Cardiac muscle cell (in vitro differentiated cells and primary cell): ENCODE measurements around the gene KRTAP5-6. TPM values are rescaled to one million over a fixed set of nuclear protein-coding genes. Genes with fewer than 3 reads are reported as not detected.

Source experiments
- DNase-seq, 2 donors: peaks; one replicate each; pipeline versions ENCODE4 v3.0.0 to v3.0.0-alpha.2; 2010 to 2017; ENCODE audit warnings: low read depth in 1 of 2, low spot score in 1 of 2
- H3K27ac ChIP-seq: fragments of 200-600 bp; sonication (generic); 2 replicates; pipeline ENCODE4 v1.5.1; 2016
- H3K27me3 ChIP-seq: fragments of 200-600 bp; sonication (generic); 2 replicates; pipeline ENCODE4 v1.6.0; 2016; ENCODE audit warnings: control low read depth
- H3K36me3 ChIP-seq: fragments of 200-600 bp; sonication (generic); 2 replicates; pipeline ENCODE4 v1.5.1; 2016; ENCODE audit warnings: control low read depth
- H3K4me1 ChIP-seq: fragments of 200-600 bp; sonication (generic); 2 replicates; pipeline ENCODE4 v1.8.1; 2017; ENCODE audit warnings: low read depth, mild to moderate bottlenecking, mixed run types
- H3K4me3 ChIP-seq: fragments of 200-600 bp; sonication (generic); 2 replicates; pipeline ENCODE4 v1.5.1; 2016; ENCODE audit warnings: mild to moderate bottlenecking
- H3K9me3 ChIP-seq: fragments of 200-600 bp; sonication (generic); 2 replicates; pipeline ENCODE4 v1.5.1; 2017; ENCODE audit warnings: low read depth, mild to moderate bottlenecking, control low read depth
- polyA plus RNA-seq: library from polyadenylated mRNA; unstranded; fragments of >200 nt; fragmentation: Nextera tagmentation; extraction: Ambion mirVana; gene quantifications from 2 replicates; pipeline ENCODE4 v1.2.1, GENCODE V29; 2016
- total RNA-seq: library from RNA; depleted of rRNA; stranded (reverse); fragments of >200 nt; gene quantifications from 2 replicates; pipeline ENCODE4 v1.2.3, GENCODE V29; 2016
- TF ChIP-seq, protein P1 (sequence below): IDR thresholded peaks from 2 replicates; pipeline ENCODE4 v1.5.1; 2012; ENCODE audit warnings: low read depth, mild to moderate bottlenecking, low read length

Gene KRTAP5-6
- total and polyA plus RNA-seq, 2 experiments from 2014 or later = not detected

GRCh38 chr11:1746511-1746931 lies 49.5 kb downstream of the KRTAP5-6 start:
- no peaks in the 10 kb centered on the region for H3K9me3 ChIP-seq
- H3K27me3 ChIP-seq = peaks cover 49% of the 10 kb centered on the region
- TF ChIP-seq, protein P1, sequence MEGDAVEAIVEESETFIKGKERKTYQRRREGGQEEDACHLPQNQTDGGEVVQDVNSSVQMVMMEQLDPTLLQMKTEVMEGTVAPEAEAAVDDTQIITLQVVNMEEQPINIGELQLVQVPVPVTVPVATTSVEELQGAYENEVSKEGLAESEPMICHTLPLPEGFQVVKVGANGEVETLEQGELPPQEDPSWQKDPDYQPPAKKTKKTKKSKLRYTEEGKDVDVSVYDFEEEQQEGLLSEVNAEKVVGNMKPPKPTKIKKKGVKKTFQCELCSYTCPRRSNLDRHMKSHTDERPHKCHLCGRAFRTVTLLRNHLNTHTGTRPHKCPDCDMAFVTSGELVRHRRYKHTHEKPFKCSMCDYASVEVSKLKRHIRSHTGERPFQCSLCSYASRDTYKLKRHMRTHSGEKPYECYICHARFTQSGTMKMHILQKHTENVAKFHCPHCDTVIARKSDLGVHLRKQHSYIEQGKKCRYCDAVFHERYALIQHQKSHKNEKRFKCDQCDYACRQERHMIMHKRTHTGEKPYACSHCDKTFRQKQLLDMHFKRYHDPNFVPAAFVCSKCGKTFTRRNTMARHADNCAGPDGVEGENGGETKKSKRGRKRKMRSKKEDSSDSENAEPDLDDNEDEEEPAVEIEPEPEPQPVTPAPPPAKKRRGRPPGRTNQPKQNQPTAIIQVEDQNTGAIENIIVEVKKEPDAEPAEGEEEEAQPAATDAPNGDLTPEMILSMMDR = no peak
- peaks cover 5% of the 10 kb centered on the region for H3K4me1 ChIP-seq
- no peaks in the 10 kb centered on the region for H3K36me3 ChIP-seq
- no peak overlapping the region for H3K27ac ChIP-seq
- no peak overlapping the region for H3K4me3 ChIP-seq
- DNase-seq = no peak

DNA sequence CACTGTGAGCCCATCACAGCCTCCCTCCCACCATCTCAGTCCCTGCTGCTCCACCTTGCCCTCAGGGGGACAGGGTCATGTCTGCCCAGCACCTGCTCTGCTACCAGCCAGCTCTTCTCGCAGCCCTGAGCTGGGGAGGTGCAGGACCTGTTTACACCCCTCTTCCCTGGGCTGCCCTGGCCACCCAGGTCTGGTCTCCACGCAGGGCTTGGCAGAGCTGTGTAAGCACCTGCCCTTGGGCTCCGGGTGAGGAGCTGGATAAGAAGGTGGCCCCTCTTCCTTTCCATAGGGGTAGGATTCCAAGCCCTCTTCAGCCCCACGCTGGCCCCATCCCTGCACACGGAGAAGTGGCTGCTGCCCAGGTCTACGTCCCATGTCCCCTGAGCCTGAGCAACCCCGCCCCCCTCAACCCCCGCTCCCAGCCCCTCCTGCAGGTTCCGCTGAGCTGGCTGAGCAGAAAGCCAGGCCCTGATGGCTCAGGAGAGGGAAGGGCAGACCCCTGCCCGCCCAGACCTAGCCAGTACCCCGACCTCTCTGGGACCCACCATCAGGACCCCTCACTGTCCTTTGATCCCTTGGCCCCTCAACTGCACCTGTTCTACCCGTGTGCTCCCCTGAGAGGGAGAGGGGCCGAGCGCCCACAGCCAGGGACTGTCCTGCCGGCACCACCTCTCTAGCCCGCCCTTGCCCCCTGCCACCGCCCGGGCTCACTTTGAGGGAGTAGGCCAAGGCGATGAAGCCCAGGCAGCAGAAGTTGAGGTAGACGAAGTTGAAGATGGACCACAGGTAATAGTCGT lies 50.2 kb downstream of the KRTAP5-6 start:
- peaks cover 44% of the 10 kb centered on the region for H3K27me3 ChIP-seq

More for the DNA sequence above, 50.2 kb downstream of the KRTAP5-6 start:
- no peak for DNase-seq
- H3K4me1 ChIP-seq = peaks cover 5% of the 10 kb centered on the region
- H3K4me3 ChIP-seq = no peak overlapping the region
- TF ChIP-seq, protein P1 = no peak
- H3K27ac ChIP-seq = no peak overlapping the region
- no peaks in the 10 kb centered on the region for H3K36me3 ChIP-seq
- no peaks in the 10 kb centered on the region for H3K9me3 ChIP-seq

Other genes starting within 250 kb of the KRTAP5-6 start
- 31.1 and 43.8 TPM in 2 replicates for gene MOB2, start 210.4 kb upstream of the KRTAP5-6 start, total RNA-seq
- 52.0 and 55.9 TPM in 2 replicates for gene MOB2, start 210.4 kb upstream of the KRTAP5-6 start, polyA plus RNA-seq
- 0.51 and 0.60 TPM in 2 replicates for gene DUSP8, start 124.9 kb upstream of the KRTAP5-6 start, total RNA-seq
- 0.55 and 0.59 TPM in 2 replicates for gene DUSP8, start 124.9 kb upstream of the KRTAP5-6 start, polyA plus RNA-seq
- gene KRTAP5-1, start 111.9 kb upstream of the KRTAP5-6 start, total RNA-seq = not detected in 2 replicates
- gene KRTAP5-1, start 111.9 kb upstream of the KRTAP5-6 start, polyA plus RNA-seq = not detected in 2 replicates
- not detected in 2 replicates for gene KRTAP5-2, start 98.9 kb upstream of the KRTAP5-6 start, total RNA-seq
- not detected in 2 replicates for gene KRTAP5-2, start 98.9 kb upstream of the KRTAP5-6 start, polyA plus RNA-seq
- gene KRTAP5-3, start 88.7 kb upstream of the KRTAP5-6 start, total RNA-seq = not detected in 2 replicates
- gene KRTAP5-3, start 88.7 kb upstream of the KRTAP5-6 start, polyA plus RNA-seq = not detected in 2 replicates
- gene KRTAP5-4, start 75.1 kb upstream of the KRTAP5-6 start, total RNA-seq = not detected in 2 replicates
- not detected in 2 replicates for gene KRTAP5-4, start 75.1 kb upstream of the KRTAP5-6 start, polyA plus RNA-seq
- not detected in 2 replicates for gene KRTAP5-5, start 67.4 kb upstream of the KRTAP5-6 start, total RNA-seq
- gene KRTAP5-5, start 67.4 kb upstream of the KRTAP5-6 start, polyA plus RNA-seq = not detected in 2 replicates
- gene IFITM10, start 53.4 kb downstream of the KRTAP5-6 start, total RNA-seq = 1.9 TPM in 1 of 2 replicates, not detected in the other
- gene IFITM10, start 53.4 kb downstream of the KRTAP5-6 start, polyA plus RNA-seq = 1.4 TPM in 1 of 2 replicates, not detected in the other
- gene CTSD, start 66.7 kb downstream of the KRTAP5-6 start, total RNA-seq = 221 and 239 TPM in 2 replicates
- 231 and 258 TPM in 2 replicates for gene CTSD, start 66.7 kb downstream of the KRTAP5-6 start, polyA plus RNA-seq
- gene SYT8, start 137.8 kb downstream of the KRTAP5-6 start, total RNA-seq = not detected in 2 replicates
- gene SYT8, start 137.8 kb downstream of the KRTAP5-6 start, polyA plus RNA-seq = not detected in 2 replicates
- gene TNNI2, start 141.8 kb downstream of the KRTAP5-6 start, total RNA-seq = 1.8 and 3.9 TPM in 2 replicates
- 1.1 and 2.5 TPM in 2 replicates for gene TNNI2, start 141.8 kb downstream of the KRTAP5-6 start, polyA plus RNA-seq
- not detected in 2 replicates for gene LSP1, start 155.9 kb downstream of the KRTAP5-6 start, total RNA-seq
- gene LSP1, start 155.9 kb downstream of the KRTAP5-6 start, polyA plus RNA-seq = 2.1 and 2.8 TPM in 2 replicates
- gene PRR33, start 194.7 kb downstream of the KRTAP5-6 start, total RNA-seq = not detected in 2 replicates
- gene PRR33, start 194.7 kb downstream of the KRTAP5-6 start, polyA plus RNA-seq = not detected in 2 replicates
- 2.5 and 2.7 TPM in 2 replicates for gene TNNT3, start 222.5 kb downstream of the KRTAP5-6 start, total RNA-seq
- gene TNNT3, start 222.5 kb downstream of the KRTAP5-6 start, polyA plus RNA-seq = 0.92 and 3.8 TPM in 2 replicates